Naive B cell (primary cell): ENCODE measurements around the gene GPR132. TPM values are rescaled to one million over a fixed set of nuclear protein-coding genes. Genes with fewer than 3 reads are reported as not detected.

Source experiments
- ATAC-seq, 2 donors: fragments of 150-1000 bp; cut with Tn5 transposase; 2 replicates each; pipeline ENCODE4 v1.10.0; 2021; ENCODE audit warnings: low read depth in 2 of 2, mild to moderate bottlenecking in 2 of 2, moderate library complexity in 2 of 2
- DNase-seq: peaks from one replicate; pipeline ENCODE4 v3.0.0; 2022
- H3K27ac Mint-ChIP-seq, 6 donors: one replicate each; pipeline ENCODE4 v1.8.0; 2020 to 2022; ENCODE audit warnings: mild to moderate bottlenecking in 6 of 6, mixed read lengths in 6 of 6, moderate library complexity in 5 of 6, inconsistent platforms in 2 of 6
- H3K27me3 Mint-ChIP-seq, 3 donors: one replicate each; pipeline ENCODE4 v1.8.0; 2021 to 2022; ENCODE audit warnings: mixed read lengths in 3 of 3, mild to moderate bottlenecking in 1 of 3
- H3K36me3 Mint-ChIP-seq, 2 donors: one replicate each; pipeline ENCODE4 v1.8.0; 2020 to 2022; ENCODE audit warnings: mixed read lengths in 2 of 2, inconsistent platforms in 1 of 2, mild to moderate bottlenecking in 1 of 2
- H3K4me1 Mint-ChIP-seq, 3 donors: one replicate each; pipeline ENCODE4 v1.8.0; 2020 to 2022; ENCODE audit warnings: mixed read lengths in 3 of 3, inconsistent platforms in 1 of 3, mild to moderate bottlenecking in 1 of 3, moderate library complexity in 1 of 3
- H3K4me3 Mint-ChIP-seq, 8 donors: one replicate each; pipeline ENCODE4 v1.8.0; 2020 to 2022; ENCODE audit warnings: mild to moderate bottlenecking in 8 of 8, mixed read lengths in 8 of 8, moderate library complexity in 8 of 8, inconsistent platforms in 2 of 8
- H3K9me3 Mint-ChIP-seq, 7 donors: one replicate each; pipeline ENCODE4 v1.8.0; 2020 to 2022; ENCODE audit warnings: mixed read lengths in 7 of 7, mild to moderate bottlenecking in 5 of 7, inconsistent platforms in 2 of 7, moderate library complexity in 1 of 7
- polyA plus RNA-seq, 6 donors: library from polyadenylated mRNA; unstranded; fragments of 300-500 nt; fragmentation: Illumina TruSeq; gene quantifications; one replicate each; pipeline ENCODE4 v1.2.3, GENCODE V29; 2021; ENCODE audit warnings: low read depth in 6 of 6

GPR132 gene
- polyA plus RNA-seq, 6 donors from 2014 or later: 8.2 to 33.0 (median 10.8) TPM

- no peaks in the 10 kb centered on the region for H3K27me3 Mint-ChIP-seq
- no peak for DNase-seq
- H3K4me1 Mint-ChIP-seq: peaks cover 13 to 39% (median 27%) of the 10 kb centered on the region in 3 donors
- peak overlapping the region; percentile 77 to 96 (median 94) for H3K4me3 Mint-ChIP-seq
- H3K36me3 Mint-ChIP-seq: no peaks in the 10 kb centered on the region
- H3K27ac Mint-ChIP-seq: peak overlapping the region; percentile 79 to 96 (median 92)
- peaks cover 0 to 1% (median 0%) of the 10 kb centered on the region in 7 donors for H3K9me3 Mint-ChIP-seq
- ATAC-seq: no peak
Observed at GRCh38 chr14:105021656-105022275, 43.5 kb downstream of the GPR132 start.

DNA sequence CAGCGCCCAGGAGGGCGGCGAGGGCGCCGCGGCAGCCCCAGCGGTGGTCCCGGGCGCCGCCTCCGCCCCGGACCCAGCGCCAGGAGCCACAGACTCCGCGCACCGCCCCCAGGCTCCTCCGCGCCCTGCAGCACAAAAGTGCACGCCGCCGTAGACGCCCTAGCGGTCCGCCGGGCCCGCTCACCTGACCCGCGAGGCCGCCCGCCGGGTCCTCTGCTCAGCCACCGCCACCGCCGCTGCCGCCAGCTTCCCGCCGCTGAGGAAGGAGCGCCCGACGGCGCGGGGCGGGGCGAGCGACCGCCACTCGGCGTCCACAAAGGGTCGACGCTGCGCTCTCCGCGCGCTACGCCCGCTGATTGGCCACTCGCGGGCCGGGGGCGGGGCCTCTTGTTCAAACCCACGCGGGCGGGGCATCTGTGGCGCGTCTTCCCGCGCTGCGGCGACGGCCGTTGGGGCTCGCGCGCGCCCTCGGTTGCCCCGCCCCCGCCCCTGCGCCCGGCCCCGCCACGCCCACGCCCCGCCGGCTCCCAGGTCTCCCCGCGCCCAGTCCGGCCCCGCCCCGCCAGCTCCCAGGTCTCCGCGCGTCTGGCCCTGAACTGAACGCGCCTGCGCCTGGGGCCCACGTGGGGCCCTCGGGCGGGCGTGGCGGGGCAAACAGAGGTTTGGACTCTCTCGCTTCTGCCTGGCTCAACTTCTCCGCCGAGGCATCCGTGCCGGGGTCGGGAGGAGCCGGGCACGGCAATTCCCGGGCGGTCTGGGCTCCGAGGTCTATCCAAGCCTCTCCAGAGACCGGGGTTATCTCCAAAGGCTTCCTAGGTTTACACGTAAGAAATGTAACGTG, 44.2 kb downstream of the GPR132 start, which contains the start of gene CDCA4:
Gene CDCA4 (minus strand): TSS at position 269 of the 841 bp plus-strand sequence. CDS start 9,154 bp downstream, outside the sequence.
- Mint-ChIP-seq H3K4me3 (peak within 1 kb of the TSS; percentile 77 to 96 (median 94)), H3K4me1 (peaks cover 19 to 45% (median 32%) of the 10 kb centered on the region in 3 donors), H3K27ac (peak within 1 kb of the TSS; percentile 79 to 96 (median 94)), H3K36me3 (no peaks in the 10 kb centered on the region), H3K9me3 (no peaks in the 10 kb centered on the region), H3K27me3 (no peaks in the 10 kb centered on the region)
- ATAC-seq: peak; percentile 77 to 79
- DNase-seq: peak; percentile 98

GRCh38 chr14:105019861-105020814, 45.1 kb downstream of the GPR132 start:
- peak overlapping the region; percentile 77 to 96 (median 90) for H3K4me3 Mint-ChIP-seq
- no peaks in the 10 kb centered on the region for H3K9me3 Mint-ChIP-seq
- peak; percentile 59 for DNase-seq
- no peaks in the 10 kb centered on the region for H3K27me3 Mint-ChIP-seq
- no peaks in the 10 kb centered on the region for H3K36me3 Mint-ChIP-seq
- peak; percentile 33 to 36 for ATAC-seq
- peaks cover 21 to 54% (median 41%) of the 10 kb centered on the region in 3 donors for H3K4me1 Mint-ChIP-seq
- peak overlapping the region in 5 of 6 donors; percentile 77 to 96 (median 93) for H3K27ac Mint-ChIP-seq

GRCh38 chr14:105018414-105018813, 46.8 kb downstream of the GPR132 start:
- no peak for ATAC-seq
- DNase-seq: no peak
- Mint-ChIP-seq H3K27me3 (no peaks in the 10 kb centered on the region), H3K4me1 (peaks cover 29 to 67% (median 58%) of the 10 kb centered on the region in 3 donors), H3K27ac (peak overlapping the region in 1 of 6 donors; percentile 11), H3K36me3 (no peaks in the 10 kb centered on the region), H3K9me3 (no peaks in the 10 kb centered on the region), H3K4me3 (peak overlapping the region in 2 of 8 donors; percentile 78 to 96)

- Mint-ChIP-seq H3K4me1 (peaks cover 29 to 61% (median 59%) of the 10 kb centered on the region in 3 donors), H3K36me3 (no peaks in the 10 kb centered on the region), H3K4me3 (peak overlapping the region in 1 of 8 donors; percentile 13), H3K27me3 (no peaks in the 10 kb centered on the region), H3K9me3 (no peaks in the 10 kb centered on the region), H3K27ac (peak overlapping the region in 3 of 6 donors; percentile 45 to 59 (median 56))
- DNase-seq (no peak), ATAC-seq (no peak)
Observed at GRCh38 chr14:105015905-105016304, 49.3 kb downstream of the GPR132 start.

- no peaks in the 10 kb centered on the region for H3K36me3 Mint-ChIP-seq
Observed at GRCh38 chr14:105015242-105015641, 50.0 kb downstream of the GPR132 start.

GRCh38 chr14:105014631-105015030, 50.6 kb downstream of the GPR132 start:
- Mint-ChIP-seq H3K4me1 (peaks cover 25 to 54% (median 52%) of the 10 kb centered on the region in 3 donors), H3K27ac (no peak overlapping the region), H3K9me3 (no peaks in the 10 kb centered on the region), H3K36me3 (no peaks in the 10 kb centered on the region), H3K4me3 (no peak overlapping the region), H3K27me3 (no peaks in the 10 kb centered on the region)
- DNase-seq (no peak), ATAC-seq (no peak)

More at GRCh38 chr14:105015242-105015641, 50.0 kb downstream of the GPR132 start:
- Mint-ChIP-seq H3K4me1 (peaks cover 29 to 60% (median 58%) of the 10 kb centered on the region in 3 donors), H3K4me3 (peak overlapping the region in 1 of 8 donors; percentile 50), H3K27ac (peak overlapping the region in 2 of 6 donors; percentile 45 to 56), H3K9me3 (no peaks in the 10 kb centered on the region), H3K27me3 (no peaks in the 10 kb centered on the region)
- no peak for ATAC-seq
- DNase-seq: no peak

DNA sequence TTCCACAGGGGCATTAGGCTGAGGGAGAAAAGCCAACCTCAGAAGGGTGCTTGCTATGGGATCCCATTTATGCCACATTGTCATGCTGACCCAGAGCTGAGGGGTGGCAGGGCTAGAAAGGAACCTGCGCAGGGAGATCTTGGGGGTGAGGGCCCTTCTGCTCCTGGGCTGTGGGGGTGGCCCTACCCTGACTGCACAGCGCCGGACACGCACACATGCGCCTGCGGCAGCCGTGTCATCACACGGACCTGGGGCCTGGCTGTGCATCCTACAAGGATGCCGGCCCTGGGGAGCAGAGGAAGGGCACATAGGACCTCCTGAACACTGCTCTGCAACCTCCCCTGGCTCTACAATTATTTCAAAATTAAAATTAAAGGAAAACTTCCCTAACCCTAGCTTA, 51.2 kb downstream of the GPR132 start:
- no peak for DNase-seq
- Mint-ChIP-seq H3K27me3 (no peaks in the 10 kb centered on the region), H3K27ac (peak overlapping the region in 2 of 6 donors; percentile 38 to 76), H3K4me3 (no peak overlapping the region), H3K36me3 (no peaks in the 10 kb centered on the region), H3K4me1 (peaks cover 25 to 48% (median 46%) of the 10 kb centered on the region in 3 donors), H3K9me3 (no peaks in the 10 kb centered on the region)
- no peak for ATAC-seq

- no peak overlapping the region for H3K4me3 Mint-ChIP-seq
- ATAC-seq (no peak), DNase-seq (no peak)
- H3K27ac Mint-ChIP-seq: no peak overlapping the region
- H3K27me3 Mint-ChIP-seq: no peaks in the 10 kb centered on the region
- no peaks in the 10 kb centered on the region for H3K36me3 Mint-ChIP-seq
- H3K9me3 Mint-ChIP-seq: no peaks in the 10 kb centered on the region
- peaks cover 25 to 44% (median 41%) of the 10 kb centered on the region in 3 donors for H3K4me1 Mint-ChIP-seq
Observed at GRCh38 chr14:105013150-105013785, 52.0 kb downstream of the GPR132 start.

DNA sequence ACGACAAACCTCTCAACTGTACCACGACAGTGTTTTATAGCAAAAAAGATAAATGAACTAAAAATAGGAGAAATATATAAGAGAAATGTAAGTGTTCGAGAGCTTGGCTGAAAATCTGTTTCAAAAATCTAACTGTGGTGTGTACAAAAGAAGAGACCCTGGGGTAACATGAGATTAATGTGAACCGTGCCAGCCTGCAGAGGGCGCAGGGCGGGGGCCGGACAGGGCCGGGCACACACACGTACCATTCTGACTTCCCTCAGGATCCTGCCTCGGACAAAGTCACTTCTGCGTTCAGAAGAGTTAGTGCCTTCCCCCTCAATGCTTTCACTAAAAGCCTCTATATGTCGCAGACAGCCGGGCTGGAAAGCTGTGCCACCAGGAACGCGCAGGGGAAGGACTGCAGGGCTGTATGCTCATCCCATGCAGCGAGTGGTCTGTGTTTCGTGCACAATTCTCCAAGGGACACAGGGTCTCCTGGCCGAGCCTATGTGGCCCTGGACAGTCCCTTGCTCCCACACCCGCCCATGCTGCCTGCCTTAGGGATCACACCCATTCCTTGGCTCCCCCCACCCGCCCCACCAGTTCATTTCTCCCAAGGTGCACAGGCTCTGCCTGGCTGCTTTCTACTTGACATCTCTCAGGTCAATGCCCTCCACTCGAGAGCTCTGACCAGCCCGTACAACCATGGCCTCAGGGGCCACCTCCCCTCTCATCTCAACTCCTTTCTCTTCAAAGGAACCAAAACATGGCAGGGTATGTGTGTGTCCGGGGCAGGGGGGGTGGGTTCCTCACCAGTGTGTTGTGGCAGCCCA, 52.9 kb downstream of the GPR132 start:
- ATAC-seq: no peak
- Mint-ChIP-seq H3K27me3 (no peaks in the 10 kb centered on the region), H3K4me1 (peaks cover 25 to 44% (median 34%) of the 10 kb centered on the region in 3 donors), H3K27ac (no peak overlapping the region), H3K9me3 (no peaks in the 10 kb centered on the region), H3K4me3 (no peak overlapping the region), H3K36me3 (no peaks in the 10 kb centered on the region)
- no peak for DNase-seq

DNA sequence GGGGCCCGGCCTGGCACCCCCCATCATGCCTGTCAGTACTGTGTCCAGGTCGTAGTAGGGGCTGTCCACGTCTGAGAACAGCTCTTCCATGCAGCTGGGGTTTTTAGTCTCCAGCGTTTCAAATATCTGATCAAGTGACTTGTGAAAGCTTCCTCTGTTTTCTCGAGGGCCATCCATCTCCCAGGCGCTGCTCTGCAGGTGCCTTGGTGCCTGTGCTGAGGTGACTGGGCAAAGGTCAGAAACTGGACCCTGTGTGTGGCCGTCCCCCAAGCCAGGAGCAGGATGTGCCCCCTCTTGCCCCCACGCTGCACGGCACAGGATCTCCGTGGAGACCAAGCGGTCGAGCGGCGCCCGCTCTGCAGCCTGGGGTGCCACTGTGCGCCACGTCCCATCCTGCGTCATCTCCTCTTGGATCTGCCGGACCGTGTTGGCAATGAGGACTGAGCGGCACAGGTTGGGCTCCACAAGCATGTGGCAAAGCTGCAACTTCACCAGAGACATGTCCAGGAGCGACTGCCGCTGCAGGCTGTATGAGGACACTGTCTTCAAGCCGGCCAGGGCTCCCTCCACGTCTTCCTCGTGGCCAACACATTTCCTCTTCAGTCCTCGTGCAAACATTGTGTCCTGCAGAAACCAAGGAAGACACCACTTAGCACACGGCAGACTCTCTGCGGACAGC, 53.8 kb downstream of the GPR132 start:
- no peak for ATAC-seq
- Mint-ChIP-seq H3K27ac (no peak overlapping the region), H3K4me1 (peaks cover 20 to 39% (median 32%) of the 10 kb centered on the region in 3 donors), H3K4me3 (no peak overlapping the region), H3K27me3 (no peaks in the 10 kb centered on the region), H3K36me3 (no peaks in the 10 kb centered on the region), H3K9me3 (no peaks in the 10 kb centered on the region)
- no peak for DNase-seq
